Testis (tissue), 3 donors: ENCODE data around the gene PLS1. TPM values are rescaled to one million over a fixed set of nuclear protein-coding genes. Genes with fewer than 3 reads are reported as not detected.

Source experiments
- DNase-seq: peaks from one replicate; pipeline ENCODE4 v3.0.0-alpha.2; 2019
- H3K27ac ChIP-seq, 2 donors: fragments of 200-600 bp; sonication (generic); one replicate each; pipeline ENCODE4 v1.5.1; 2019
- H3K27me3 ChIP-seq: fragments of 200-600 bp; sonication (generic); one replicate; pipeline ENCODE4 v1.5.1; 2019
- H3K36me3 ChIP-seq: fragments of 200-600 bp; sonication (generic); one replicate; pipeline ENCODE4 v1.5.1; 2017; ENCODE audit warnings: low read depth; ENCODE audit errors: missing control alignments
- H3K4me1 ChIP-seq: fragments of 200-600 bp; sonication (generic); one replicate; pipeline ENCODE4 v1.5.1; 2019
- H3K4me3 ChIP-seq, 2 donors: fragments of 200-600 bp; sonication (generic); one replicate each; pipeline ENCODE4 v1.5.1; 2017 to 2019
- H3K9me3 ChIP-seq: fragments of 200-600 bp; sonication (generic); one replicate; pipeline ENCODE4 v1.5.1; 2017
- POLR2A ChIP-seq: fragments of 450-650 bp; IDR thresholded peaks from one replicate; pipeline ENCODE4 v1.6.1; 2017; ENCODE audit warnings: antibody characterized with exemption, mild to moderate bottlenecking, moderate library complexity
- WGBS, 2 donors: methylation state at CpG; one replicate each; pipeline ENCODE4 v1.1.5; 2018; 5-methylcytosine and 5-hydroxymethylcytosine counted together
- intact Hi-C: fragments of 100-400 bp; cut with DNase I; formaldehyde crosslinking; loops from one replicate; pipeline ENCODE4 v1.15.1; 2023; ENCODE audit warnings: low total_unique reads
- polyA plus RNA-seq: library from polyadenylated mRNA; stranded (reverse); fragments of 350-450 nt; fragmentation: Illumina TruSeq; extraction: RNeasy Lipid Tissue Mini Kit (QIAGEN cat#74804); gene quantifications from one replicate; pipeline ENCODE4 v1.2.3, GENCODE V29; 2014; ENCODE audit warnings: low read depth, low replicate concordance; ENCODE audit not compliant: insufficient read depth
- total RNA-seq, 2 donors: library from RNA; depleted of rRNA; stranded (reverse); fragments of >200 nt; gene quantifications; one replicate each; pipeline ENCODE4 v1.2.3, GENCODE V29; 2016
- TF ChIP-seq, protein P1 (sequence below), 3 experiments: fragments of 450-650 bp in 2 of 3; fragments of 200-600 bp in 1 of 3; sonication (generic) in 1 of 3; IDR thresholded peaks; one replicate each; pipeline ENCODE4 v1.5.1; 2016 to 2019; ENCODE audit warnings: antibody characterized with exemption in 3 of 3, mild to moderate bottlenecking in 2 of 3, moderate library complexity in 1 of 3

The PLS1 gene
- total and polyA plus RNA-seq, 3 donors from 2014 or later: 5.1 to 10.8 (median 10.6) TPM

DNA sequence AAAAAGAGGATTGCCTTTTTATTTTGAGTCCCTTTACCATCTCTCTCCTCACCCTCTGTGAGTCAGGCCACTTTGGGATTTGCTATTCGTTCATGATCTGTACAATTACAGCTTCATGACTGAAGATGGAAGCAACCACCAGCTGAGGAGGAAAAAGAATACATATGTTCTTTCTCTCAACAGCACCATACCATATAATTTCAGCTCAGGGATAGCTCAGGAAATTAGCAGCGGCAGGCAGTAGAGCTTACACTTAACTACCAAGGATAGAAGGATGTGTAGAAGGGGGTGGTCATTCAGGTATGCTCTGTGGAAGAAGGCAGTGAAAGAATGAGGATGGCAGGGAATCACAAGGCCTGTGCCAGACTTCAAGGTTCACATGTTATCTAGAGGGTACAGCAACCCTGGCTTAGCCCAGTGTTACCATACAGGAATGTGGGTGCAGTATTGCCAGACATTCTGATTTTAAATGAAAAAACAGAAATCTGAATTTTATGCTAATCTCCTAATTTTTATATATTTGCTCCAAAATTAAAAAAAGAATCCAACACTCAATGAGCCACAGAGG, 17.9 kb downstream of the PLS1 start:
- Histone ChIP-seq H3K9me3 (no peaks in the 10 kb centered on the region), H3K4me1 (no peaks in the 10 kb centered on the region), H3K27me3 (no peaks in the 10 kb centered on the region), H3K4me3 (no peak overlapping the region), H3K36me3 (no peaks in the 10 kb centered on the region), H3K27ac (no peak overlapping the region)
- TF ChIP-seq, protein P1, sequence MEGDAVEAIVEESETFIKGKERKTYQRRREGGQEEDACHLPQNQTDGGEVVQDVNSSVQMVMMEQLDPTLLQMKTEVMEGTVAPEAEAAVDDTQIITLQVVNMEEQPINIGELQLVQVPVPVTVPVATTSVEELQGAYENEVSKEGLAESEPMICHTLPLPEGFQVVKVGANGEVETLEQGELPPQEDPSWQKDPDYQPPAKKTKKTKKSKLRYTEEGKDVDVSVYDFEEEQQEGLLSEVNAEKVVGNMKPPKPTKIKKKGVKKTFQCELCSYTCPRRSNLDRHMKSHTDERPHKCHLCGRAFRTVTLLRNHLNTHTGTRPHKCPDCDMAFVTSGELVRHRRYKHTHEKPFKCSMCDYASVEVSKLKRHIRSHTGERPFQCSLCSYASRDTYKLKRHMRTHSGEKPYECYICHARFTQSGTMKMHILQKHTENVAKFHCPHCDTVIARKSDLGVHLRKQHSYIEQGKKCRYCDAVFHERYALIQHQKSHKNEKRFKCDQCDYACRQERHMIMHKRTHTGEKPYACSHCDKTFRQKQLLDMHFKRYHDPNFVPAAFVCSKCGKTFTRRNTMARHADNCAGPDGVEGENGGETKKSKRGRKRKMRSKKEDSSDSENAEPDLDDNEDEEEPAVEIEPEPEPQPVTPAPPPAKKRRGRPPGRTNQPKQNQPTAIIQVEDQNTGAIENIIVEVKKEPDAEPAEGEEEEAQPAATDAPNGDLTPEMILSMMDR (IDR thresholded peaks at IDR 0.05): no peak
- no peak for TF ChIP-seq POLR2A
- no peak for DNase-seq
- WGBS, 2 donors: 90 to 91% methylated on average over 2 of the region's 2 CpGs
- intact Hi-C loops: no loop called here

DNA sequence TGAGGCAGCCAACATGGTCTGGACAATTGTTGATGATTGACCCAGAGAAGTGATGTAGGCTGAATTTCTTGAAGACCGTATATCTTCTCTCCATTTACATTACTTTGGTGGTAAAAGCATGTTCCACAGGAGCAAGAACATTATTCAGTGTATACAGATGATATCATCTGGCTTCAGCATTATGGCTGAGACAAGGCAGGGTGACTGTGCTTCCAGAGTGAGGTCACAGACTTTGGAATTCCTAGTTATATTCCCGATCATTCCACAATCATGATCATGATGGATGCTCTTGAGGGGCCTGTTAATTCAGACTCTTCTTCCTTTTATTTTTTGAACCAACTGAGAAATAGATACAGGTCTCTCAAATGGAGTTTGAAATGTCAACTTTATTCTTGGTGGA, 19.0 kb downstream of the PLS1 start:
- H3K27ac ChIP-seq: no peak overlapping the region
- 88 to 96% methylated on average over 2 of the region's 2 CpGs for WGBS, 2 donors
- no peak overlapping the region for H3K4me3 ChIP-seq
- H3K27me3 ChIP-seq: no peaks in the 10 kb centered on the region
- H3K36me3 ChIP-seq: no peaks in the 10 kb centered on the region
- TF ChIP-seq, protein P1 (IDR thresholded peaks at IDR 0.05): no peak
- no peak for TF ChIP-seq POLR2A
- H3K9me3 ChIP-seq: no peaks in the 10 kb centered on the region
- intact Hi-C loops: no loop called here
- DNase-seq: no peak
- no peaks in the 10 kb centered on the region for H3K4me1 ChIP-seq

GRCh38 chr3:142618917-142619461, 22.8 kb downstream of the PLS1 start:
- H3K9me3 ChIP-seq: no peaks in the 10 kb centered on the region
- H3K27me3 ChIP-seq: no peaks in the 10 kb centered on the region
- no peaks in the 10 kb centered on the region for H3K4me1 ChIP-seq
- no peaks in the 10 kb centered on the region for H3K36me3 ChIP-seq
- DNase-seq: no peak
- WGBS, 2 donors: 94 to 97% methylated on average over 3 of the region's 3 CpGs
- no peak for TF ChIP-seq POLR2A
- TF ChIP-seq, protein P1 (IDR thresholded peaks at IDR 0.05): no peak
- no peak overlapping the region for H3K27ac ChIP-seq
- intact Hi-C loops: no loop called here
- no peak overlapping the region for H3K4me3 ChIP-seq

GRCh38 chr3:142622405-142622804, 26.2 kb downstream of the PLS1 start:
- intact Hi-C loops: no loop called here
- Histone ChIP-seq H3K36me3 (no peaks in the 10 kb centered on the region), H3K4me1 (no peaks in the 10 kb centered on the region), H3K4me3 (no peak overlapping the region), H3K27me3 (no peaks in the 10 kb centered on the region), H3K9me3 (no peaks in the 10 kb centered on the region), H3K27ac (no peak overlapping the region)
- WGBS, 2 donors: 84 to 93% methylated on average over 2 of the region's 2 CpGs
- TF ChIP-seq POLR2A: no peak
- TF ChIP-seq, protein P1 (IDR thresholded peaks at IDR 0.05): no peak
- no peak for DNase-seq

- Histone ChIP-seq H3K27ac (no peak overlapping the region), H3K27me3 (no peaks in the 10 kb centered on the region), H3K4me3 (no peak overlapping the region), H3K36me3 (no peaks in the 10 kb centered on the region), H3K4me1 (no peaks in the 10 kb centered on the region), H3K9me3 (no peaks in the 10 kb centered on the region)
- intact Hi-C loops: no loop called here
- TF ChIP-seq, protein P1 (IDR thresholded peaks at IDR 0.05): no peak
- TF ChIP-seq POLR2A: no peak
- DNase-seq: no peak
Observed at GRCh38 chr3:142623194-142623593, 27.0 kb downstream of the PLS1 start.
